ENCODE results near the gene MCU.
A peak's percentile ranks its signal among the peaks of the same experiment; 100 is the strongest.
"Not testable (repeated sequence)": the region's sequence is repeated elsewhere in the genome, so short reads cannot be mapped to it uniquely, and the experiment has no call there.

Gene MCU

GRCh38 chr10:72852508-72852907 is 160.6 kb downstream of the MCU start:
- DNase-seq: no peak

GRCh38 chr10:72855129-72855528 is 163.2 kb downstream of the MCU start:
- DNase-seq: no peak

- no peak for DNase-seq
Observed at GRCh38 chr10:72855790-72856189, 163.8 kb downstream of the MCU start.

- no peak for DNase-seq
Observed at GRCh38 chr10:72858067-72858466, 166.1 kb downstream of the MCU start.

GRCh38 chr10:72862957-72863356 is 171.0 kb downstream of the MCU start:
- no peak for DNase-seq

- DNase-seq: no peak
Observed at GRCh38 chr10:72875250-72876055, 183.5 kb downstream of the MCU start.

GRCh38 chr10:72879245-72879644 is 187.3 kb downstream of the MCU start:
- no peak for DNase-seq

- no peak for DNase-seq
Observed at GRCh38 chr10:72881291-72881690, 189.3 kb downstream of the MCU start.

GRCh38 chr10:72883861-72884260 is 191.9 kb downstream of the MCU start:
- no peak for DNase-seq

- DNase-seq: no peak
Observed at GRCh38 chr10:72885953-72886352, 194.0 kb downstream of the MCU start.

GRCh38 chr10:72886621-72887020 is 194.7 kb downstream of the MCU start:
- no peak for DNase-seq

GRCh38 chr10:72887043-72887442 is 195.1 kb downstream of the MCU start:
- DNase-seq: no peak

GRCh38 chr10:72888151-72888638 is 196.3 kb downstream of the MCU start:
- no peak for DNase-seq

- DNase-seq: peak; percentile 47
Observed at GRCh38 chr10:72889391-72889831, 197.5 kb downstream of the MCU start.

GRCh38 chr10:72890086-72890485 is 198.1 kb downstream of the MCU start:
- no peak for DNase-seq

- DNase-seq: no peak
Observed at GRCh38 chr10:72893136-72893798, 201.3 kb downstream of the MCU start, which contains the start of gene OIT3. OIT3 (plus strand) TSS chr10:72893739; CDS start chr10:72893799, 60 bp downstream.

GRCh38 chr10:72895236-72895850 is 203.4 kb downstream of the MCU start:
- DNase-seq: no peak

- no peak for DNase-seq
Observed at GRCh38 chr10:72898616-72899015, 206.7 kb downstream of the MCU start.

- DNase-seq: no peak
Observed at GRCh38 chr10:72899545-72899944, 207.6 kb downstream of the MCU start.

GRCh38 chr10:72903941-72904446 is 212.1 kb downstream of the MCU start:
- DNase-seq: not testable (repeated sequence)

- no peak for DNase-seq
Observed at GRCh38 chr10:72904806-72905205, 212.9 kb downstream of the MCU start.

- DNase-seq: no peak
Observed at GRCh38 chr10:72906446-72906845, 214.5 kb downstream of the MCU start.

GRCh38 chr10:72910705-72911104 is 218.8 kb downstream of the MCU start:
- no peak for DNase-seq

Data from NCI-H2107 (cell line).